Smooth muscle cell (in vitro differentiated cells): Measurements from ENCODE around the gene CRELD2. TPM values are rescaled to one million over a fixed set of nuclear protein-coding genes. Genes with fewer than 3 reads are reported as not detected.

Experiments
- DNase-seq: peaks from one replicate; lab custom pipeline; 2025; ENCODE audit not compliant: unreplicated experiment; lab: John Stamatoyannopoulos, UW
- H2AFZ ChIP-seq: fragments of 200-600 bp; sonication (generic); 2 replicates; pipeline ENCODE4 v1.6.0; 2016; ENCODE audit warnings: antibody characterized with exemption, low read depth, mild to moderate bottlenecking
- H3F3A ChIP-seq: fragments of 200-600 bp; sonication (generic); 2 replicates; pipeline ENCODE4 v1.6.0; 2017; ENCODE audit warnings: antibody characterized with exemption, low read depth
- H3K27ac ChIP-seq: fragments of 200-600 bp; sonication (generic); 2 replicates; pipeline ENCODE4 v1.5.1; 2016; ENCODE audit warnings: low read depth, mild to moderate bottlenecking
- H3K27me3 ChIP-seq: fragments of 200-600 bp; sonication (generic); 2 replicates; pipeline ENCODE4 v1.6.1; 2016; ENCODE audit warnings: low read depth, mild to moderate bottlenecking
- H3K36me3 ChIP-seq: fragments of 200-600 bp; sonication (generic); 2 replicates; pipeline ENCODE4 v1.5.1; 2016; ENCODE audit warnings: low read depth
- H3K4me1 ChIP-seq: fragments of 200-600 bp; sonication (generic); 2 replicates; pipeline ENCODE4 v1.5.1; 2016; ENCODE audit warnings: low read depth
- H3K4me2 ChIP-seq: fragments of 200-600 bp; sonication (generic); 2 replicates; pipeline ENCODE4 v1.6.0; 2016; ENCODE audit warnings: mild to moderate bottlenecking
- H3K4me3 ChIP-seq: fragments of 200-600 bp; sonication (generic); 2 replicates; pipeline ENCODE4 v1.5.1; 2016; ENCODE audit warnings: mild to moderate bottlenecking
- H3K79me2 ChIP-seq: fragments of 200-600 bp; sonication (generic); 2 replicates; pipeline ENCODE4 v1.6.0; 2016; ENCODE audit warnings: low read depth, mild to moderate bottlenecking
- H3K9ac ChIP-seq: fragments of 200-600 bp; sonication (generic); 2 replicates; pipeline ENCODE4 v1.6.0; 2016; ENCODE audit warnings: low read depth
- H3K9me3 ChIP-seq: fragments of 200-600 bp; sonication (generic); replicated peaks from 2 replicates; pipeline ENCODE4 v1.5.1; 2016; ENCODE audit warnings: low read depth
- H4K20me1 ChIP-seq: fragments of 200-600 bp; sonication (generic); 2 replicates; pipeline ENCODE4 v1.6.0; 2016; ENCODE audit warnings: low read depth
- CTCF ChIP-seq: fragments of 200-600 bp; sonication (generic); IDR thresholded peaks from 2 replicates; pipeline ENCODE4 v1.5.1; 2017; ENCODE audit warnings: borderline replicate concordance, mild to moderate bottlenecking, antibody characterized with exemption; ENCODE audit not compliant: insufficient read depth, poor library complexity, severe bottlenecking
- WGBS: methylation state at CpG from one replicate; pipeline ENCODE4 v1.1.7; 2016; ENCODE audit warnings: low lambda C conversion rate; 5-methylcytosine and 5-hydroxymethylcytosine counted together
- polyA plus RNA-seq: library from polyadenylated mRNA; unstranded; fragments of >200 nt; fragmentation: Nextera tagmentation; extraction: Ambion mirVana; gene quantifications from 2 replicates; pipeline ENCODE4 v1.2.1, GENCODE V29; 2016
- total RNA-seq: library from RNA; depleted of rRNA; stranded (reverse); fragments of >200 nt; gene quantifications from 2 replicates; pipeline ENCODE4 v1.2.3, GENCODE V29; 2014

The CRELD2 gene
- total and polyA plus RNA-seq, 2 experiments from 2014 or later = 52.7 to 127 TPM

- no peak overlapping the region for H2AFZ ChIP-seq
- TF ChIP-seq CTCF = no peak
- no peak for DNase-seq
- H3K36me3 ChIP-seq = no peaks in the 10 kb centered on the region
- H3K9ac ChIP-seq = no peak overlapping the region
- H3K9me3 ChIP-seq = no peaks in the 10 kb centered on the region
- H4K20me1 ChIP-seq = peaks cover 48% of the 10 kb centered on the region
- WGBS = 97% methylated on average over 14 of the region's 17 CpGs
- H3K4me3 ChIP-seq = no peak overlapping the region
- no peak overlapping the region for H3K4me2 ChIP-seq
- H3K27ac ChIP-seq = no peak overlapping the region
- no peaks in the 10 kb centered on the region for H3K79me2 ChIP-seq
- H3K27me3 ChIP-seq = no peaks in the 10 kb centered on the region
- H3K4me1 ChIP-seq = no peaks in the 10 kb centered on the region
- H3F3A ChIP-seq = no peaks in the 10 kb centered on the region
Observed at GRCh38 chr22:49903322-49904039, 15.0 kb upstream of the CRELD2 start.

- no peaks in the 10 kb centered on the region for H3K27me3 ChIP-seq
- H4K20me1 ChIP-seq = peaks cover 48% of the 10 kb centered on the region
- H3K4me3 ChIP-seq = no peak overlapping the region
- H2AFZ ChIP-seq = no peak overlapping the region
- WGBS = 92% methylated on average over 10 of the region's 11 CpGs
- no peaks in the 10 kb centered on the region for H3K9me3 ChIP-seq
- no peak overlapping the region for H3K27ac ChIP-seq
- no peak overlapping the region for H3K9ac ChIP-seq
- H3K4me1 ChIP-seq = no peaks in the 10 kb centered on the region
- no peaks in the 10 kb centered on the region for H3K79me2 ChIP-seq
- H3K36me3 ChIP-seq = no peaks in the 10 kb centered on the region
- no peaks in the 10 kb centered on the region for H3F3A ChIP-seq
- TF ChIP-seq CTCF = no peak
- no peak for DNase-seq
- no peak overlapping the region for H3K4me2 ChIP-seq
Observed at GRCh38 chr22:49904040-49904369, 14.4 kb upstream of the CRELD2 start.

GRCh38 chr22:49905465-49905864 is 13.0 kb upstream of the CRELD2 start:
- Histone ChIP-seq H3K4me3 (no peak overlapping the region), H3K4me2 (no peak overlapping the region), H3K9me3 (no peaks in the 10 kb centered on the region), H3K4me1 (no peaks in the 10 kb centered on the region), H3K79me2 (no peaks in the 10 kb centered on the region), H4K20me1 (peaks cover 48% of the 10 kb centered on the region), H3K27me3 (no peaks in the 10 kb centered on the region), H3F3A (no peaks in the 10 kb centered on the region), H3K9ac (no peak overlapping the region), H2AFZ (no peak overlapping the region), H3K27ac (no peak overlapping the region), H3K36me3 (no peaks in the 10 kb centered on the region)
- no peak for DNase-seq
- no peak for TF ChIP-seq CTCF
- 98% methylated on average over 18 of the region's 18 CpGs for WGBS
